ENCODE data around the gene RCC2. TPM values are rescaled to one million over a fixed set of nuclear protein-coding genes. Genes with fewer than 3 reads are reported as not detected.

Gene RCC2
- total and polyA plus RNA-seq, 2 of the 4 experiments (the other 2 are of a cell fraction), result 24.0 to 38.9 TPM

DNA sequence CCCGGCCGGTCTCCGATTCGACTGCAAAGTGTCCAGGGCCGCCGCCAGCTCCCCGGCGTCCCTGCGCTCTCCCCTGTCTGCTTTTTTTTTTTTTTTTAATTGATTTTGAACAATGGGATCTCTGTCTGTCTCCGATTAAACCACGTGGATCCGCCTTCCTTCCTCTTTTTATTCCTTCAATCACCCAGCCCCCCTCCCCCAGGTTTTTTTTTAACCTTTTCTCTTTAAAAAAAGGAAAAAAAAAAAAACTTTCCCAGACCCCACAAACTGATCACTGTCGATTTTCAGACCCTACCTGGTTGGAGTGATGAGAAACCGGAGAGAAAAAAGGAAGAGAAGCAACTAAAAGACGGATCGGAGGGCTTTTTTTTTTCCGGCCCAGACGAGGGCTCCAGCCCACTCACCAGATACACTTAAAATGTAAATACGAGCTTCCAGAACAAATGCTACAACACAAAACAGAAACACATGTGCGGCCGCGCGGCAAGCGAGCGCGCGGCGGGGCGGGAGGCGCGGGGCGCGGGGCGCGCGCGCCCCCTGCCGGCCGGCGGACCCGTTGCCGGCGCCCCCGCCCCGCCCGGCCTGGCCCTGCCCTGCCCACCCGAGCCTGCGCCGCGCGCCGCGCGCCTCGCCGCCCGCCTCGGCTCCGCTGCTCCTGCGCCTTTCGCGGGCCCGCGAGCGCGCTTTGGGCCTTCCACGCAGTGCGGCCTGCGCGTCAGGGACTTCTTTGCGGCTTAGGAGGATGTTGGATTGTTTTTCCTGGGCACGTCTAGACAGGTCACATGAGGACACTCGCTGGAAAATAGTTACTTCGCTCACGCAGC lies at the start of gene RCC2 (continued):
- peak; percentile 92 for TF ChIP-seq MXI1 (IDR thresholded peaks at IDR 0.05; ENCODE audit: borderline replicate concordance, low read depth, low read length)
- TF ChIP-seq POLR2A (IDR thresholded peaks at IDR 0.05; ENCODE audit: low read depth, low read length), result peak; percentile 80
- TF ChIP-seq FOS (IDR thresholded peaks at IDR 0.05; ENCODE audit: low read depth, low read length), result no peak
- no peak for TF ChIP-seq RAD21 (IDR thresholded peaks at IDR 0.05; ENCODE audit: low read length)
- no peak for TF ChIP-seq RCOR1 (IDR thresholded peaks at IDR 0.05; ENCODE audit: insufficient replicate concordance, low read length)
- TF ChIP-seq CHD1 (IDR thresholded peaks at IDR 0.05; ENCODE audit: low read depth, low read length), result no peak

DNA sequence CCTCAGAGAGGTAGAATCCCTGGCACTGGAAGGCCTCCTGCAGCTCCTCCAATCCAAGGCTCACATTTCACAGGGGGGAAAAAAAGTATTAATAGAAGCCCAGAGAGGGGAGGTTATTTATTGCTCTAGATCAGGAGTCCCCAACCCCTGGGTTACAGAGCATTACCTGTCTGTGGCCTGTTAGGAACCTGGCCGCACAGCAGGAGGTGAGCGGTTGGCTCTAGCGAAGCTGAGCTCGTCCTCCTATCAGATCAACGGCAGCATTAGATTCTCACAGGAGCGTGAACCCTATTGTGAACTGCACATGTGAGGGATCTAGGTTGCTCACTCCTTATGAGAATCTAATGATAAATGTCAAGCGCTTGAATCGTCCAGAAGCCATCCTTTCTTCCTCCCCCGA lies 46.8 kb upstream of the RCC2 start:
- no peak overlapping the region for H4K8ac ChIP-seq (ENCODE audit: low read depth in 2 of 2, low read length in 2 of 2)
- no peak overlapping the region for H3K4ac ChIP-seq (ENCODE audit: low read depth, low read length)
- ChIA-PET POLR2A (ENCODE audit: unreplicated experiment) (no interaction called here), CTCF (interaction anchor here (0.7 to 1.1 kb wide), 2 partner anchors 16 to 17 kb away, joined by 3 read pairs; no protein-coding TSS in a partner anchor)
- H3K9ac ChIP-seq (ENCODE audit: low read depth, low read length), result no peak overlapping the region
- H3K27ac ChIP-seq (ENCODE audit: insufficient read depth, low read length), result no peak overlapping the region
- ATAC-seq (ENCODE audit: low read depth) (no peak), DNase-seq (no peak)
- no peak overlapping the region for H3K23ac ChIP-seq (ENCODE audit: low read depth, low read length)
- 100% methylated on average over 1 of the region's 9 CpGs; no CpG with 5 or more reads in 1 of the 2 experiments for WGBS, 2 experiments (ENCODE audit: extremely low coverage in 2 of 2, insufficient read length in 1 of 2)
- H2AK5ac ChIP-seq (ENCODE audit: low read depth, low read length), result no peak overlapping the region
- no peaks in the 10 kb centered on the region for H3K36me3 ChIP-seq (ENCODE audit: control insufficient read depth, insufficient read depth, low read length)
- H3K9me3 ChIP-seq (ENCODE audit: control insufficient read depth, insufficient read depth, low read length), result no peaks in the 10 kb centered on the region
- H4K20me1 ChIP-seq (ENCODE audit: insufficient read depth, low read length), result no peaks in the 10 kb centered on the region
- no peak overlapping the region for H2BK120ac ChIP-seq (ENCODE audit: low read depth, low read length)
- H3K56ac ChIP-seq (ENCODE audit: extremely low read depth, insufficient read depth, low read length), result no peak overlapping the region
- no peak overlapping the region for H3K18ac ChIP-seq (ENCODE audit: low read depth, low read length)
- H4K91ac ChIP-seq (ENCODE audit: insufficient read depth, low read depth, low read length), result no peak overlapping the region
- H3K79me1 ChIP-seq (ENCODE audit: low read depth in 1 of 2, low read length in 2 of 2), result no peaks in the 10 kb centered on the region
- H3K9me1 ChIP-seq (ENCODE audit: insufficient read depth, low read length), result no peaks in the 10 kb centered on the region; the same call in 1 of the 2 replicates
- H2BK15ac ChIP-seq (ENCODE audit: low read depth, low read length), result no peak overlapping the region
- H3K4me3 ChIP-seq (ENCODE audit: insufficient read depth, low read depth, low read length), result no peak overlapping the region
- H2AFZ ChIP-seq (replicated peaks; ENCODE audit: low read length, poor library complexity), result no peak overlapping the region
- no peak overlapping the region for H2AK9ac ChIP-seq (replicated peaks; ENCODE audit: low read depth, low read length, poor library complexity)
- BruUV-seq (replicated peaks), result no TSS peak
- dilution Hi-C loops (cut with HindIII; ENCODE audit: low sequenced_read_pairs, unreplicated experiment), result no loop called here
- H2BK20ac ChIP-seq (ENCODE audit: low read depth, low read length), result no peak overlapping the region
- peaks cover 4% of the 10 kb centered on the region; the same call in 1 of the 2 replicates for H3K4me1 ChIP-seq (ENCODE audit: control insufficient read depth, insufficient read depth, low read length)
- H2BK5ac ChIP-seq (ENCODE audit: low read depth, low read length, poor library complexity, severe bottlenecking), result no peak overlapping the region
- H3K4me2 ChIP-seq (ENCODE audit: low read depth, low read length), result no peak overlapping the region
- no peak overlapping the region for H4K5ac ChIP-seq (ENCODE audit: low read depth, low read length)
- intact Hi-C loops (cut with micrococcal nuclease), result no loop called here
- no peak overlapping the region for H3K14ac ChIP-seq (replicated peaks; ENCODE audit: low read depth, low read length)
- TF ChIP-seq NFE2L2 (IDR thresholded peaks at IDR 0.05; ENCODE audit: low read depth, low read length), result no peak
- TF ChIP-seq CEBPB (IDR thresholded peaks at IDR 0.05; ENCODE audit: low read depth, low read length), result no peak
- no peak for TF ChIP-seq USF2 (IDR thresholded peaks at IDR 0.05; ENCODE audit: low read depth, low read length)
- TF ChIP-seq BHLHE40 (IDR thresholded peaks at IDR 0.05; ENCODE audit: low read depth, low read length), result no peak
- TF ChIP-seq CTCF (conservative IDR thresholded peaks at IDR 0.05; ENCODE audit: low read depth, low read length), result no peak
- TF ChIP-seq, protein P1, sequence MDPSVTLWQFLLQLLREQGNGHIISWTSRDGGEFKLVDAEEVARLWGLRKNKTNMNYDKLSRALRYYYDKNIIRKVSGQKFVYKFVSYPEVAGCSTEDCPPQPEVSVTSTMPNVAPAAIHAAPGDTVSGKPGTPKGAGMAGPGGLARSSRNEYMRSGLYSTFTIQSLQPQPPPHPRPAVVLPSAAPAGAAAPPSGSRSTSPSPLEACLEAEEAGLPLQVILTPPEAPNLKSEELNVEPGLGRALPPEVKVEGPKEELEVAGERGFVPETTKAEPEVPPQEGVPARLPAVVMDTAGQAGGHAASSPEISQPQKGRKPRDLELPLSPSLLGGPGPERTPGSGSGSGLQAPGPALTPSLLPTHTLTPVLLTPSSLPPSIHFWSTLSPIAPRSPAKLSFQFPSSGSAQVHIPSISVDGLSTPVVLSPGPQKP (IDR thresholded peaks at IDR 0.05; ENCODE audit: borderline replicate concordance, low read depth, low read length), result no peak
- in situ Hi-C loops (cut with MboI; ENCODE audit: low sequenced_read_pairs), result no loop called here
- peaks cover 3% of the 10 kb centered on the region for H3K27me3 ChIP-seq (ENCODE audit: control insufficient read depth, insufficient read depth, low read length)
